Measurements from ENCODE around the gene MRPS18A. TPM values are rescaled to one million over a fixed set of nuclear protein-coding genes. Genes with fewer than 3 reads are reported as not detected.

MRPS18A gene
- total and polyA plus RNA-seq, 9 donors, result 28.4 to 43.7 (median 32.5) TPM

GRCh38 chr6:43673444-43674084 lies 14.0 kb downstream of the MRPS18A start:
- WGBS (ENCODE audit: insufficient coverage), result 78% methylated on average over 6 of the region's 15 CpGs
- H3K27me3 ChIP-seq (ENCODE audit: control insufficient read depth, insufficient read depth, low read length), result no peaks in the 10 kb centered on the region
- H3K36me3 ChIP-seq (ENCODE audit: control insufficient read depth, insufficient read depth, low read length), result peaks cover 82% of the 10 kb centered on the region
- peak; percentile 61 for DNase-seq
- H3K4me3 ChIP-seq (ENCODE audit: low read length), result no peak overlapping the region
- H3K27ac ChIP-seq (ENCODE audit: low read length), result peak overlapping the region; percentile 58
- no peaks in the 10 kb centered on the region for H3K9me3 ChIP-seq (replicated peaks; ENCODE audit: control insufficient read depth, low read depth, low read length)
- H3K4me1 ChIP-seq (ENCODE audit: control insufficient read depth, insufficient read depth, low read length), result peaks cover 54% of the 10 kb centered on the region

GRCh38 chr6:43671801-43672690 lies 15.5 kb downstream of the MRPS18A start:
- Histone ChIP-seq H3K27me3 (ENCODE audit: control insufficient read depth, insufficient read depth, low read length) (no peaks in the 10 kb centered on the region), H3K4me1 (ENCODE audit: control insufficient read depth, insufficient read depth, low read length) (peaks cover 67% of the 10 kb centered on the region), H3K36me3 (ENCODE audit: control insufficient read depth, insufficient read depth, low read length) (peaks cover 67% of the 10 kb centered on the region), H3K27ac (ENCODE audit: low read length) (peak overlapping the region; percentile 20), H3K4me3 (ENCODE audit: low read length) (no peak overlapping the region), H3K9me3 (replicated peaks; ENCODE audit: control insufficient read depth, low read depth, low read length) (no peaks in the 10 kb centered on the region)
- WGBS (ENCODE audit: insufficient coverage), result 97% methylated on average over 9 of the region's 16 CpGs
- no peak for DNase-seq

GRCh38 chr6:43671011-43671800 lies 16.4 kb downstream of the MRPS18A start:
- no peak for DNase-seq
- WGBS (ENCODE audit: insufficient coverage), result 88% methylated on average over 7 of the region's 8 CpGs
- Histone ChIP-seq H3K36me3 (ENCODE audit: control insufficient read depth, insufficient read depth, low read length) (peaks cover 59% of the 10 kb centered on the region), H3K4me1 (ENCODE audit: control insufficient read depth, insufficient read depth, low read length) (peaks cover 75% of the 10 kb centered on the region), H3K4me3 (ENCODE audit: low read length) (no peak overlapping the region), H3K27ac (ENCODE audit: low read length) (no peak overlapping the region), H3K9me3 (replicated peaks; ENCODE audit: control insufficient read depth, low read depth, low read length) (no peaks in the 10 kb centered on the region), H3K27me3 (ENCODE audit: control insufficient read depth, insufficient read depth, low read length) (no peaks in the 10 kb centered on the region)

- Histone ChIP-seq H3K4me1 (ENCODE audit: control insufficient read depth, insufficient read depth, low read length) (peaks cover 81% of the 10 kb centered on the region), H3K9me3 (replicated peaks; ENCODE audit: control insufficient read depth, low read depth, low read length) (no peaks in the 10 kb centered on the region), H3K27ac (ENCODE audit: low read length) (peak overlapping the region; percentile 80), H3K36me3 (ENCODE audit: control insufficient read depth, insufficient read depth, low read length) (peaks cover 55% of the 10 kb centered on the region), H3K4me3 (ENCODE audit: low read length) (no peak overlapping the region), H3K27me3 (ENCODE audit: control insufficient read depth, insufficient read depth, low read length) (no peaks in the 10 kb centered on the region)
- whole genome bisulfite sequencing (ENCODE audit: insufficient coverage), result 100% methylated on average over 4 of the region's 6 CpGs
- DNase-seq, result no peak
Measured at GRCh38 chr6:43670623-43670986, 17.0 kb downstream of the MRPS18A start.

DNA sequence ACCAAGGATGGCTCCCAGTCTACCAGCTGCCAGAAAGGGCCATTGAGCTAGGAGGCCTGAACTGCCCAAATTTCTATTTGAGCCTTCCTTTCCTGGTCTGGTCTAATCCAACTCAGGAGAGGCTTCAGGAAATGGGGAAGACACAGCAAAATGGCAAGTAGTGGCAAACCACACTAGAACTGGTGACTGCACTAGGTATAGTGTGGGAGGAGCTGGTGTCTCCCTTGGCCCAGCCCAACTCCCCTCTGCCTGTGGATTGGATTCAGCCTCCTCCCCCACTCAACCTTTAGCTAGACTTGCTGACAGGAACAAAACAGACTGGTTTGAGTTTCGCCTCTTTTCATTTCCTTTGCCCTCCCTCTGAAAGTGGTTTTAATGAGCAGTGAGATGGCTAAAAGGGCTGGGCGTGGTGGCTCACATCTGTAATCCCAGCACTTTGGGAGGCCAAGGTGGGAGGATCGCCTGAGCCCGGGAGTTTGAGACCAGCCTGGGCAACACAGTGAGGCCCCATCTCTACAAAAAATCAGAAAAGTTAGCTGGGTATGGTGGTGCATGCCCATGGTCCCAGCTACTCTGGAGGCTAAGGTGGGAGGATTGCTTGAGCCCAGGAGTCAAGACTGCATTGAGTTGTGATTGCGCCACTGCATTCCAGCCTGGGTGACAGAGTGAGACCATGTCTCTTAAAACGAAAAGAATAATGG lies 17.5 kb downstream of the MRPS18A start:
- H3K9me3 ChIP-seq (replicated peaks; ENCODE audit: control insufficient read depth, low read depth, low read length), result no peaks in the 10 kb centered on the region
- peaks cover 86% of the 10 kb centered on the region for H3K4me1 ChIP-seq (ENCODE audit: control insufficient read depth, insufficient read depth, low read length)
- WGBS (ENCODE audit: insufficient coverage), result 74% methylated on average over 5 of the region's 6 CpGs
- peak; percentile 57 for DNase-seq
- peaks cover 50% of the 10 kb centered on the region for H3K36me3 ChIP-seq (ENCODE audit: control insufficient read depth, insufficient read depth, low read length)
- H3K4me3 ChIP-seq (ENCODE audit: low read length), result no peak overlapping the region
- no peaks in the 10 kb centered on the region for H3K27me3 ChIP-seq (ENCODE audit: control insufficient read depth, insufficient read depth, low read length)
- H3K27ac ChIP-seq (ENCODE audit: low read length), result peak overlapping the region; percentile 80

DNA sequence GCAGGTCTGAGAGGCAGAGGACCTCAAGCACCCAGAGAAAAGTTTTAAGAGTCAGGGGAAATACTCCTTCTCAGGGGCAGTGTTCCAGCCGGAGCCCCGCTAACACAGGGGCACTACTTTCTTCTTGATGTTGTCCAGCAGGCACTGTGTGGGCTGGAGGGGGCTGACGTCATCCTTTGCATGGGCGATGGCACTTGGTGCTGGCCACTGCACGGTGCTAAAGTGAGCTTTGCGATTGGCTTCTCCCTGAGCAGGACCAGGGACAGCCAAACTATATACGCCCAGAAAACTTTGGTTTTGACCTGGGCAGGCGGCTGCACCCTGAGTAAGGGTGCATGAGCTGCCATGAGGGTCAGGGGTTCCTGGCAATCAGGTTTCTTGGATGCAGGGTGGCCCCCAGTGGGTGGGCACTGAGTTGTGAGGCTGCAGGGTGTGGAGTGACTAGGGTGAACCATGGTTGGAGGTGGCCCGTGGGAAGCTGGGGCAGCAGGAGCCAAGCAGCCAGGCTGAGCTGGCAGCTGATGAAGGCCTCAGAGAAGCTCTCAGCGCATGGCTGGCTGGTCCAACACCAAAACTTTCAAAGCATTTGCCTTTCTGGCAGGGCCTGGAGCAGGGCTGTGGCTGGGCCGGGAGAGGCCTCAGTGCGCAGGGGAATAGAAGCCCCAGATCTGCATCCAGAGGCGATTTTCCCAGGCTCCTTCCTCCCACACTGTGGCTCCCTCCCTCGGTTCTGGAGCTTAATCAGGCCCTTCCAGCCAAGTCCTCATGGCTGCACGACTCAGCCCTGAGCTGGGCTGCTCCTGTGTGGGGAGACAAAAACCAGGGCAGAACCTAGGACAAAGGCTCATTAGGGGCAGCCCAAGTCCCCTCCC lies 18.3 kb downstream of the MRPS18A start:
- Histone ChIP-seq H3K27me3 (ENCODE audit: control insufficient read depth, insufficient read depth, low read length) (no peaks in the 10 kb centered on the region), H3K36me3 (ENCODE audit: control insufficient read depth, insufficient read depth, low read length) (peaks cover 42% of the 10 kb centered on the region), H3K27ac (ENCODE audit: low read length) (peak overlapping the region; percentile 80), H3K4me3 (ENCODE audit: low read length) (no peak overlapping the region), H3K4me1 (ENCODE audit: control insufficient read depth, insufficient read depth, low read length) (peaks cover 86% of the 10 kb centered on the region), H3K9me3 (replicated peaks; ENCODE audit: control insufficient read depth, low read depth, low read length) (no peaks in the 10 kb centered on the region)
- DNase-seq, result peak; percentile 93
- WGBS (ENCODE audit: insufficient coverage), result 29% methylated on average over 13 of the region's 15 CpGs

DNA sequence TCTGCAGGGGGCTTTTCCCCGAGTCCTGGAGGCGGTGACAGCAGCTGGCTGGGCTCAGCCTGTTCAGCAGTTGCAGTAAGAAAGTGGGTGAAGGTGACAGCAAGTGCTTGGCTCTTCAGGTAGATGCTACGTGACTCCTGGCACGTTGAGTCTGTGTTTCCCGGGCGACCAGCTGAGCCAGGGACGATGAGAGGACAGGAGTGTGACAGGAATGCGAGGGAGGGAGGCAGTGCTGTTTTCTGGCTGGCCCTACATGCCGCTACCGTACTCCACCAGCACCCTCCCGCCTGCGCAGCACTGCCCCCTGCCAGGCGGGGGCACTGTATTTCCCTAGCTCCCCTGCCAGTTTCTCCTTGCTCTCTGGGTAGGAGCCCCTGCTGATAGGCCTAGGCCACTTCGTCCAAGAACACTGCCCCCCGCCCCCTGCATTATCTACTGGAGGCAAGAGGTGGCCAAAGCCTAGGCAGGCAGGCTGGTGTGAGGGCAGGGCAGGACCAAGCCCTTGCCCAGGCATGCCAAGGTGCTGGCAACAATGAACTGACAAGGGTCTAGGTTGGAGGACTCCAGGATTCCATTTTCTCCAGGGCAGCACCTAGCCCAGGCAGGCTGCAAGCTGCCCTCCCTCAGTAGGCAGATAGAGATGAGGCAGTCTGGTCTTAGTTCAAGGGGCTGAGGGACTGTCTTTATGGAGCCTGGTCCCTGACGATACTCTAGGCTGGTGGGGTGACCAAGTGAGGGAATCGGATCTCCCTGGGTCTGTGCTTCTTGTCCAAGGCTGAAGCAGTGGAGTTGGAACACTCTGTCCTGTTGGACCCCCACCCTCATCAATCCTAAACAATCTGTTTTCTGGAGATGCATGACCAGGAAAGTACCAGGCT lies 19.2 kb downstream of the MRPS18A start:
- peaks cover 33% of the 10 kb centered on the region for H3K36me3 ChIP-seq (ENCODE audit: control insufficient read depth, insufficient read depth, low read length)
- H3K27ac ChIP-seq (ENCODE audit: low read length), result peak overlapping the region; percentile 80
- no peaks in the 10 kb centered on the region for H3K27me3 ChIP-seq (ENCODE audit: control insufficient read depth, insufficient read depth, low read length)
- H3K4me1 ChIP-seq (ENCODE audit: control insufficient read depth, insufficient read depth, low read length), result peaks cover 79% of the 10 kb centered on the region
- H3K9me3 ChIP-seq (replicated peaks; ENCODE audit: control insufficient read depth, low read depth, low read length), result no peaks in the 10 kb centered on the region
- H3K4me3 ChIP-seq (ENCODE audit: low read length), result no peak overlapping the region
- 12% methylated on average over 15 of the region's 17 CpGs for WGBS (ENCODE audit: insufficient coverage)
- peak; percentile 52 for DNase-seq

GRCh38 chr6:43667245-43668150 lies 20.1 kb downstream of the MRPS18A start:
- DNase-seq, result peak; percentile 84
- Histone ChIP-seq H3K4me1 (ENCODE audit: control insufficient read depth, insufficient read depth, low read length) (peaks cover 71% of the 10 kb centered on the region), H3K27ac (ENCODE audit: low read length) (peak overlapping the region; percentile 47), H3K4me3 (ENCODE audit: low read length) (no peak overlapping the region), H3K27me3 (ENCODE audit: control insufficient read depth, insufficient read depth, low read length) (no peaks in the 10 kb centered on the region), H3K9me3 (replicated peaks; ENCODE audit: control insufficient read depth, low read depth, low read length) (no peaks in the 10 kb centered on the region), H3K36me3 (ENCODE audit: control insufficient read depth, insufficient read depth, low read length) (peaks cover 26% of the 10 kb centered on the region)
- 3% methylated on average over 11 of the region's 16 CpGs for WGBS (ENCODE audit: insufficient coverage)
